Peyer's patch (tissue), 4 donors: ENCODE measurements around the gene ZNF579. TPM values are rescaled to one million over a fixed set of nuclear protein-coding genes. Genes with fewer than 3 reads are reported as not detected.

Experiments
- DNase-seq, 3 donors: peaks; one replicate each; pipeline ENCODE4 v3.0.0-alpha.2; 2017 to 2019
- H3K27ac ChIP-seq, 4 donors: fragments of 200-600 bp; sonication (generic); one replicate each; pipeline ENCODE4 v1.5.1; 2016 to 2019
- H3K27me3 ChIP-seq, 2 donors: fragments of 200-600 bp; sonication (generic); one replicate each; pipeline ENCODE4 v1.5.1; 2019
- H3K36me3 ChIP-seq, 3 donors: fragments of 200-600 bp; sonication (generic); one replicate each; pipeline ENCODE4 v1.5.1; 2016 to 2019
- H3K4me1 ChIP-seq, 4 donors: fragments of 200-600 bp; sonication (generic); one replicate each; pipeline ENCODE4 v1.5.1; 2016 to 2019
- H3K4me3 ChIP-seq, 4 donors: fragments of 200-600 bp; sonication (generic); 1 replicate in 3 of 4; 2 replicates in 1 of 4; pipeline ENCODE4 v1.5.1; 2016 to 2019; ENCODE audit warnings: mild to moderate bottlenecking in 1 of 4
- H3K9me3 ChIP-seq, 4 donors: fragments of 200-600 bp; sonication (generic); one replicate each; pipeline ENCODE4 v1.5.1; 2016 to 2019; ENCODE audit warnings: mild to moderate bottlenecking in 1 of 4
- CTCF ChIP-seq, 6 experiments: fragments of 450-650 bp in 4 of 6; fragments of 200-600 bp in 2 of 6; sonication (generic) in 1 of 6; IDR thresholded peaks; one replicate each; pipeline ENCODE4 v1.5.1; 2017 to 2019; ENCODE audit warnings: antibody characterized with exemption in 6 of 6, mild to moderate bottlenecking in 3 of 6, moderate library complexity in 1 of 6
- POLR2A ChIP-seq, 2 donors: fragments of 450-650 bp; IDR thresholded peaks; one replicate each; pipeline ENCODE4 v1.5.1; 2017; ENCODE audit warnings: antibody characterized with exemption in 2 of 2, mild to moderate bottlenecking in 2 of 2, moderate library complexity in 2 of 2
- total RNA-seq, 4 donors: library from RNA; depleted of rRNA; stranded (reverse); fragments of >200 nt; gene quantifications; one replicate each; pipeline ENCODE4 v1.1.0, GENCODE V29; 2016

Gene ZNF579
- total RNA-seq, 4 donors from 2014 or later: 1.7 to 6.1 (median 3.1) TPM; not detected in 1

DNA sequence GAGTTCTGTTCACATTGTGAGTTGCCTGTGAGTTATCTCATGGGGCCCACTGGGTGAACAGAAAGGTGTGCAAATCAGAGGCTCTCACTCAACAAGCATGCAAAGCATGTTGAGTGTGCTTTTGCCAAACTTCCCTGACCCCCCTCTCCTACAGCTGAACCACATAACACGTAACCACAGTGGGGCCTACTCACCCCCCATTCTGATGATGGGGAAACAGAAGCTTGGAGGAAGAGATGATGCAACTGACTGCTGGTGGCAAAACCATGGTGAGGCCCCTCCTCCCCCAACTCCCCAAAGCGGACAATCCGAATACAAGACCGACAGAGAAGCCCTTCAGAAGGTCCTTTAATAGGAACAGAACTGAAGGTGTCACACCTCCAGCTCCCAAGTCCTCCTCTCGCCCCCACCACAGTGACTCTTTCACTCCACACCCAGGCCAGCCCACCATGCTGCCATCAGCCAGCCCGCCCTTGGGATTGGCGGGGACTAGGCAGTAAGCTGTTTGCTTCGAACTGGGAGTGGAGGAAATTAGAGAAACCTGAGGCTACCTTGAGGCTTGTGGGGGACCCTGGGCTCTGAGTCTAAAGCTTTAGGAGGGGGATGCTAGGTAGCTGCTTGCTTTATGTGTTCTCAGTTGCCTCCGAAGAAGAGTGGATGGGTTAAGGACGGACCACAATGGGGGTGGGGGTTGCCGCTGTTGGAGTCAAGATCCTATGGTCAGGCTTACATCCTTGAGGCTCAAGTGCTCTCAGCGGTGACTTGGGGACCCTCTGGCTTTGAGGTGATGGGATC is 40.0 kb upstream of the ZNF579 start:
- Histone ChIP-seq H3K27me3 (no peaks in the 10 kb centered on the region), H3K4me3 (no peak overlapping the region), H3K4me1 (peaks cover 0 to 6% (median 0%) of the 10 kb centered on the region in 4 donors), H3K9me3 (no peaks in the 10 kb centered on the region), H3K36me3 (peaks cover 0 to 34% (median 0%) of the 10 kb centered on the region in 3 donors), H3K27ac (no peak overlapping the region)
- DNase-seq: no peak
- TF ChIP-seq CTCF (IDR thresholded peaks at IDR 0.05) (no peak), POLR2A (IDR thresholded peaks at IDR 0.05) (no peak)

DNA sequence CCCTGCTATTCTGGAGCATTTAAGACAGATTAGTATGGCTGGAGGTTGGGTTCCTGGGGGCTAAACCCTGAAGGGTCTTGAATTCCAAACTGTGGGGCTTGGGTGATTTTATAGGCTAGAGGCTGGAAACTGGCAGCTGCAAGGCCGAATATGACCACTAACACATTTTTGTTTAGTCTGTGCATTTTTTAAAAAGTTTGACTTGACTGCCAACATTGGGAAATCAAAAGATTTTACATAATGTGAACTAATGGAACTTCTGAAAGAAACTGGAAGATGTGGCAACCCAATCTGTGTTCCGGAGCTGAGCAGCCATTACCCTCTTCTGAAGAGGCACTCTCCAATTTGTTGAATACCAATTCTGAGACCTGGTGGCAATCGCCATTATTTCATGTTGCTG is 38.6 kb upstream of the ZNF579 start:
- peaks cover 0 to 46% (median 0%) of the 10 kb centered on the region in 3 donors for H3K36me3 ChIP-seq

DNA sequence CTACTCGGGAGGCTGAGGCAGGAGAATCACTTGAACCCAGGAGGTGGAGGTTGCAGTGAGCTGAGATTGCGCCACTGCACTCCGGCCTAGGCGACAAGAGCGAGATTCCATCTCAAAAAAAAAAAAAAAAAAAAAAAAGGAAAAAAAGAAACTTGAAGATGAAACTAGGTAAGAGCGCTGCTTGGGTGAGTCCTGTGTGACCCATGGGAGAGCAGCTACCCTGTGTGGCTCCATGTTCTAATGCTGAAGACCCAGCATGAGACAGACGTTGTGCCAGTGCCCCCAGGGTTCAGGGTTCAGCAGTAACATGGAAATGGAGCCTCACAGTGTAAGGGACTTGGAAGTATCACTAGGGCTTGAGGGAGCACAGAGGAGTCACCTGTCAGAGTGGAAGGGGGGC is 37.8 kb upstream of the ZNF579 start:
- no peak overlapping the region for H3K4me3 ChIP-seq
- TF ChIP-seq CTCF (IDR thresholded peaks at IDR 0.05) (no peak), POLR2A (IDR thresholded peaks at IDR 0.05) (no peak)
- no peak for DNase-seq
- no peaks in the 10 kb centered on the region for H3K4me1 ChIP-seq
- H3K27ac ChIP-seq: peak overlapping the region in 1 of 4 donors; percentile 0
- peaks cover 0 to 54% (median 0%) of the 10 kb centered on the region in 3 donors for H3K36me3 ChIP-seq
- no peaks in the 10 kb centered on the region for H3K9me3 ChIP-seq
- no peaks in the 10 kb centered on the region for H3K27me3 ChIP-seq

More for the DNA sequence above, 38.6 kb upstream of the ZNF579 start:
- Histone ChIP-seq H3K27me3 (no peaks in the 10 kb centered on the region), H3K4me3 (no peak overlapping the region), H3K9me3 (no peaks in the 10 kb centered on the region), H3K4me1 (no peaks in the 10 kb centered on the region), H3K27ac (peak overlapping the region in 1 of 4 donors; percentile 0)
- DNase-seq: no peak
- TF ChIP-seq CTCF (IDR thresholded peaks at IDR 0.05): no peak
- TF ChIP-seq POLR2A (IDR thresholded peaks at IDR 0.05): no peak

DNA sequence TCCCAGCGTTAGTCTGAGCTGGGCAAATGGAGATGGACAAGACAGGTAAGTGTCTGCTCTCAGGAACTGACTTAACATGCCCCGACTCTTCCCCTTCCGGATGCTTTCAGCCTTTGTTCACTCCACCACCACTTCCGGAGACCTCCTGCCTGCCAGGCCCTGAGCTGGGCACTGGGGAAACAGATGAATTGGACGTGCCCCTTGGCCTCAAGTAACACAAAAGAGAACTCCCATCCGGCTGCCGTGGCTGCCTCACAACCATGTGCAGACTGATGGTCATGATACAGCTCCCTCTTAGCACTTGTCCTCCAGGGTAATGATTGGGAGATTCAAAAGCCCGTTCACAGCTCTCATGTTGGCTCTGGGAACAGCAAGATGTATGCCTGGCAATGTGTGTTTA is 36.8 kb upstream of the ZNF579 start:
- Histone ChIP-seq H3K9me3 (no peaks in the 10 kb centered on the region), H3K27ac (no peak overlapping the region), H3K27me3 (no peaks in the 10 kb centered on the region), H3K36me3 (peaks cover 0 to 53% (median 0%) of the 10 kb centered on the region in 3 donors), H3K4me1 (no peaks in the 10 kb centered on the region), H3K4me3 (no peak overlapping the region)
- TF ChIP-seq CTCF (IDR thresholded peaks at IDR 0.05): no peak
- no peak for TF ChIP-seq POLR2A (IDR thresholded peaks at IDR 0.05)
- DNase-seq: no peak

GRCh38 chr19:55616395-55616875 is 35.8 kb upstream of the ZNF579 start:
- H3K9me3 ChIP-seq: no peaks in the 10 kb centered on the region
- no peak overlapping the region for H3K27ac ChIP-seq
- TF ChIP-seq POLR2A (IDR thresholded peaks at IDR 0.05) (no peak), CTCF (IDR thresholded peaks at IDR 0.05) (no peak)
- no peaks in the 10 kb centered on the region for H3K27me3 ChIP-seq
- H3K4me3 ChIP-seq: no peak overlapping the region
- peaks cover 0 to 2% (median 0%) of the 10 kb centered on the region in 4 donors for H3K4me1 ChIP-seq
- peaks cover 0 to 43% (median 0%) of the 10 kb centered on the region in 3 donors for H3K36me3 ChIP-seq
- DNase-seq: no peak
